Fibroblast of pulmonary artery (primary cell): ENCODE measurements around the gene LSAMP.

Experiments used
- DNase-seq: peaks from one replicate; pipeline ENCODE4 v3.0.0-alpha.2; 2010; ENCODE audit warnings: low read depth
- H3K4me3 ChIP-seq: replicated peaks from 2 replicates; pipeline ENCODE4 v1.5.1; 2011; ENCODE audit warnings: low read depth, mild to moderate bottlenecking, control low read depth, low read length, moderate library complexity
- CTCF ChIP-seq: IDR thresholded peaks from 2 replicates; pipeline ENCODE4 v1.5.1; 2011; ENCODE audit warnings: mild to moderate bottlenecking, control low read depth, low read length, inconsistent platforms; ENCODE audit errors: missing control alignments

Gene LSAMP

DNA sequence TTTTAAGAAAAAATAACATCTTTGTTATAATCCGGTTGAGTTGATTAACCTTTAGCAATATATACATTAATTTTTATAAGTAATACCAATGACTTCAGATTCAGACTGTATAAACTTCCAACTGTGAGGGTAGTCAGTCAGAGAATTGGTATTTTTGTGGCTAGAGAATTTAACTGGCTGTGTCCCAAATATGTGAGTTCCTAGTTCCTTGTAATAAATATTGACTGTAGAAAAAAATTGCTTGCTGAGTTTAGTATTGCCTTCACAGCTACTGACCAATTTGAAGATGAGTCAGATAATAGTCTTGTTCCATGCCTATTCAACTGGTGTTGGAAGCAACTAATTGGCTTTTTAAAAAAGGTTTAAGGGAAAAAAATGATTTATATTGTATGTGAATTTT is 611.2 kb downstream of the LSAMP start:
- TF ChIP-seq CTCF: no peak
- H3K4me3 ChIP-seq: no peak overlapping the region
- peak; percentile 58 for DNase-seq

GRCh38 chr3:115833074-115833473 is 612.2 kb downstream of the LSAMP start:
- no peak for TF ChIP-seq CTCF
- DNase-seq: no peak

GRCh38 chr3:115832265-115832664 is 613.0 kb downstream of the LSAMP start:
- DNase-seq: no peak
- H3K4me3 ChIP-seq: no peak overlapping the region
- no peak for TF ChIP-seq CTCF

More at GRCh38 chr3:115833074-115833473, 612.2 kb downstream of the LSAMP start:
- no peak overlapping the region for H3K4me3 ChIP-seq

- no peak for TF ChIP-seq CTCF
These were observed 613.4 kb downstream of the LSAMP start for GRCh38 chr3:115831864-115832263.

DNA sequence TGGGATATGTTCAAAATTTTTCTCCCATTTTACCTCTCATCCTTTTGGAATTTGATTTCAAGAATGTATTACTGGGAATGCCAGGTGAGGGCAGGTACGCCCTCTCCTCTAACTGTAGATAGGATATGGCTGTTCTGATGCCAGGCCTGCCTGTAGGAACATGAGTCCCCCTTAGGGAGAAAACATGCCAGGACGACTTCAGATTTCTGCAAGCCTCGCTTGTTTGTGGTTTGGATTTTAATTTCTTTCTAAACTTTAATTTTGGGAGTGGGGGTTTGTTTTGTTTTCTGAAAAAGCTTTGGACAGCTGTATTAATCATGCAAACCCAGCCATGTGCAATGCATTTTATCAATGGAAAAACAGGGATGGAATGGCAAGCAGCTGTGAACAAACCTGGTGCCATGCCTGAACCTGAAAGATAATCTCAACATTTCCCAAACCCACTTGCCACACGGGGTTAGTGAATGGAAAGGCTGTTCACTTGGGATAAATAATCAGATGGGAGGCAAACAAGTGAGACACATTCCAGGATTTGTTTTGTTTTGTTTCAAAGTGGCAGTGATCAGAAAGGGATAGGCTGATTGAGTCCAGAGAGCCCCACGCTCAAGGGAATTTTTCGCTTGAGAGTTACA is 614.4 kb downstream of the LSAMP start:
- TF ChIP-seq CTCF: no peak
- no peak for DNase-seq
- H3K4me3 ChIP-seq: no peak overlapping the region

More at GRCh38 chr3:115831864-115832263, 613.4 kb downstream of the LSAMP start:
- no peak overlapping the region for H3K4me3 ChIP-seq
- no peak for DNase-seq

- TF ChIP-seq CTCF: no peak
- no peak for DNase-seq
- no peak overlapping the region for H3K4me3 ChIP-seq
These were observed 616.9 kb downstream of the LSAMP start for GRCh38 chr3:115828401-115828800.

GRCh38 chr3:115827495-115827894 is 617.8 kb downstream of the LSAMP start:
- DNase-seq: no peak
- TF ChIP-seq CTCF: no peak
- no peak overlapping the region for H3K4me3 ChIP-seq
